Testis (tissue), 2 donors: ENCODE data around the gene ARL8A.

Source experiments
- POLR2A ChIP-seq: fragments of 450-650 bp; IDR thresholded peaks from one replicate; pipeline ENCODE4 v1.6.1; 2017; ENCODE audit warnings: antibody characterized with exemption, mild to moderate bottlenecking, moderate library complexity
- TF ChIP-seq, protein P1 (sequence below), 3 experiments: fragments of 450-650 bp in 2 of 3; fragments of 200-600 bp in 1 of 3; sonication (generic) in 1 of 3; IDR thresholded peaks; one replicate each; pipeline ENCODE4 v1.5.1; 2016 to 2019; ENCODE audit warnings: antibody characterized with exemption in 3 of 3, mild to moderate bottlenecking in 2 of 3, moderate library complexity in 1 of 3

DNA sequence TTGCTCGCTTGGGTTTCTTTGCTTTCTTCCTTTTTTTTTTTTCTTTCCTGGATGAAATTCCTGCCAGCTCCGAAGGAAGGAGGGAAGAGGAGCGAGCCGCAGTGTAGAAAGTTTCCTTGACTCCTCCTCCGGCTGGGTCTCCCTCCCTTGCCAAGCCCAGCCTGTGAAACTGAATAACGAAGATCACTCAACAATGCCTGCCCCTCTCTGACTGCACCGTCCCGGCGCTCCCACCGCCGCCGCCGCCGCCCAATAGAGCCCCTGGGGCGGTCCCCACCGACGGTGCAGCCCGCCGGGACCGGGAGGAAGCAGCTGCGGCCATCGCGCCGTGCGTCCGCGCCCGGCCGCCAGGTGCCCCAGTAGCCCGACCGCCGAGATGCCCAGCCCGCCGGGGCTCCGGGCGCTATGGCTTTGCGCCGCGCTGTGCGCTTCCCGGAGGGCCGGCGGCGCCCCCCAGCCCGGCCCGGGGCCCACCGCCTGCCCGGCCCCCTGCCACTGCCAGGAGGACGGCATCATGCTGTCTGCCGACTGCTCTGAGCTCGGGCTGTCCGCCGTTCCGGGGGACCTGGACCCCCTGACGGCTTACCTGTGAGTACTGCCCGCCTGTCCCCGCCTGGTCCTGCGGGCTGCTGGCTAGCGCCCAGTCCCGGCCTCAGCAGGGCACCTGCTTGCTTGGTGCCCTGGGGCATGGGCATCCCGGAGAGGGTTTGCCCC is 49.2 kb upstream of the ARL8A start, which contains the start of gene LGR6:
- TF ChIP-seq, protein P1, sequence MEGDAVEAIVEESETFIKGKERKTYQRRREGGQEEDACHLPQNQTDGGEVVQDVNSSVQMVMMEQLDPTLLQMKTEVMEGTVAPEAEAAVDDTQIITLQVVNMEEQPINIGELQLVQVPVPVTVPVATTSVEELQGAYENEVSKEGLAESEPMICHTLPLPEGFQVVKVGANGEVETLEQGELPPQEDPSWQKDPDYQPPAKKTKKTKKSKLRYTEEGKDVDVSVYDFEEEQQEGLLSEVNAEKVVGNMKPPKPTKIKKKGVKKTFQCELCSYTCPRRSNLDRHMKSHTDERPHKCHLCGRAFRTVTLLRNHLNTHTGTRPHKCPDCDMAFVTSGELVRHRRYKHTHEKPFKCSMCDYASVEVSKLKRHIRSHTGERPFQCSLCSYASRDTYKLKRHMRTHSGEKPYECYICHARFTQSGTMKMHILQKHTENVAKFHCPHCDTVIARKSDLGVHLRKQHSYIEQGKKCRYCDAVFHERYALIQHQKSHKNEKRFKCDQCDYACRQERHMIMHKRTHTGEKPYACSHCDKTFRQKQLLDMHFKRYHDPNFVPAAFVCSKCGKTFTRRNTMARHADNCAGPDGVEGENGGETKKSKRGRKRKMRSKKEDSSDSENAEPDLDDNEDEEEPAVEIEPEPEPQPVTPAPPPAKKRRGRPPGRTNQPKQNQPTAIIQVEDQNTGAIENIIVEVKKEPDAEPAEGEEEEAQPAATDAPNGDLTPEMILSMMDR (IDR thresholded peaks at IDR 0.05) = peak in 2 of 3 experiments; percentile 15 to 16
- no peak for TF ChIP-seq POLR2A
